ENCODE data around the gene GATA3. TPM values are rescaled to one million over a fixed set of nuclear protein-coding genes. Genes with fewer than 3 reads are reported as not detected.
A peak's percentile ranks its signal among the peaks of the same experiment; 100 is the strongest.

Gene GATA3
- total RNA-seq, 2 donors from 2014 or later: 40.4 to 50.2 TPM

DNA sequence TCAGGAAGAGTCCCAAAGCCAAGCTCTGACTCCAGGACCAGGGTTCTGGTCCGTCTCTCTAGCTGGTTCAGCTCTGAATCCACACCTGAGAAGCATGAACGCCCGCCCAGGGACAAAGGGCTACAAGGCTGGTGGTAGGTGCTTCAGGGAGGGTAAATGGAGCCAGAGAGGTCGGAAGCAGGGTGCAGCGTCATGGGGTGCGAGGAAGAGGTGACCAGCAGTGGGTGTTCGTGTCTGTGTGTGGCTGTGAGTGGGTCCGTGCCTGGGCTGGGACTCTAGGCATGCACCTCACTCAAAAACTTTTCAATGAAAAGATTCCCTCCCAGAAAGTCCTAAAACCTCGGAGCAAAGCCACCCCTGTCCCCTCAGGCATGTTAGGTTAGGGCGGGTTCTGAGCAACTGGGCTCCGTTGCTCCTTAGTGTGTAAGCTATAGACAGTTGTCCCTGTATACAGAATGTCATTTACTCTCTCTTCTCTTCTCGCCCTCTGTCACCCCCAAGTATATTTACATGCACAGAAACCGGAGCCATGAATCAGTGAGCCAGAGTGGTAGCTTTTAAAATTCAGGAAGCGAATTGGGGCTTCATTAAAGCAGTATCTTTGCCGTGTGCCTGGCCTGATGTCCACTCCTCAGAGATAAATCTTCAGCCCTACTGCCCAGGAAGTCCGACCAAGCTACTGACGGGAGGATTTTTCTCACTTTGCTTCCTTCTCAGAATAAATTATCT is 12.3 kb upstream of the GATA3 start:
- Mint-ChIP-seq H3K27me3 (ENCODE audit: low read depth) (peaks cover 100% of the 10 kb centered on the region), H3K4me3 (peak overlapping the region; percentile 67 to 87), H3K27ac (peak overlapping the region; percentile 3), H3K9me3 (no peaks in the 10 kb centered on the region), H3K4me1 (ENCODE audit: low read depth) (peaks cover 88% of the 10 kb centered on the region), H3K36me3 (ENCODE audit: insufficient read depth in 2 of 2) (peaks cover 0 to 5% of the 10 kb centered on the region in 2 donors)
- DNase-seq (peak in 1 of 2 donors; percentile 14), ATAC-seq (replicated peaks in 1 of 2) (peak; percentile 19 to 20)

GRCh38 chr10:8042721-8043568 is 11.5 kb upstream of the GATA3 start:
- Mint-ChIP-seq H3K4me3 (peak overlapping the region; percentile 67 to 87), H3K4me1 (ENCODE audit: low read depth) (peaks cover 88% of the 10 kb centered on the region), H3K36me3 (ENCODE audit: insufficient read depth in 2 of 2) (peaks cover 0 to 5% of the 10 kb centered on the region in 2 donors), H3K9me3 (no peaks in the 10 kb centered on the region), H3K27ac (peak overlapping the region; percentile 5), H3K27me3 (ENCODE audit: low read depth) (peaks cover 100% of the 10 kb centered on the region)
- DNase-seq: no peak
- no peak for ATAC-seq (replicated peaks in 1 of 2)

DNA sequence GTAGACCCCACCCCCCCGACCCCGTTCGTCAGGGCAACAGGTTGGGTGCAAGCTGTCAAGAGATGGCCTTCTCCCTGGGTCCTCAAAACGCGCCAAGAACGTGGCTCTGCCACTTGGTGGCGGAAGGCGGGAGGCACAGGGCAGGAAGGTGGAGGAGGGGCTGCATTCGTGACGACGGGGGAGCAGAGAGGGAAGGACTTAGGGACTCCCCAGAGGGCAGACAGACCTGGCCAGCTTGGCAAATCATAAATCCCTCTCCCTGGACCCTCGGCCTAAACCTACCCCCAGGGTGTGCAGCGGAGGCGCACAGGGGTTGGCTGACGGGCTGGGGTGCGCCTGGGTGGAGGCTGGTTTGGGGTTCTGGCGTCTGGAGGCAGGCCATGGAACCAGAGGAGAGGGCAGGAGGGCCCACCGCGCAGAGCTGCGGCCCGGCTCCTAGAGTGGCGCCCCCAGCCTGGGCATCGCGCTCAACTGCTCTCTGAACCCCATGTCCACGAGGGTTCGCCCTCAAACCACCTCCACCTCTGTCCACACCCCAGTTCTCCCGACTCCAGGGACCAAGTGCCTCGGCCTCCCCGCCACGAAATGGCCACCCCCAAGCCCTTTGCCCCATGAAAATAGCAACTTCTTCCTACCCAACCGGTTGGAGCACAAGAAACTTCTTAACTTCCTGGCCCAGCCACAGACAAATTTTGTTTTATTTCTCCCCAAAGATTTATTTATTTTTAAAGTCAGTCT is 10.8 kb upstream of the GATA3 start:
- Mint-ChIP-seq H3K4me3 (peak overlapping the region; percentile 71 to 87), H3K36me3 (ENCODE audit: insufficient read depth in 2 of 2) (peaks cover 0 to 2% of the 10 kb centered on the region in 2 donors), H3K27ac (peak overlapping the region; percentile 34), H3K27me3 (ENCODE audit: low read depth) (peaks cover 95% of the 10 kb centered on the region), H3K9me3 (no peaks in the 10 kb centered on the region), H3K4me1 (ENCODE audit: low read depth) (peaks cover 88% of the 10 kb centered on the region)
- peak in 1 of 2 donors; percentile 64 for DNase-seq
- ATAC-seq (replicated peaks in 1 of 2): peak; percentile 29 to 35

GRCh38 chr10:8044331-8044907 is 10.1 kb upstream of the GATA3 start:
- Mint-ChIP-seq H3K4me1 (ENCODE audit: low read depth) (peaks cover 85% of the 10 kb centered on the region), H3K27me3 (ENCODE audit: low read depth) (peaks cover 88% of the 10 kb centered on the region), H3K27ac (peak overlapping the region; percentile 34), H3K4me3 (peak overlapping the region; percentile 71 to 87), H3K36me3 (ENCODE audit: insufficient read depth in 2 of 2) (peaks cover 0 to under 1% of the 10 kb centered on the region in 2 donors), H3K9me3 (no peaks in the 10 kb centered on the region)
- DNase-seq (no peak), ATAC-seq (replicated peaks in 1 of 2) (no peak)

DNA sequence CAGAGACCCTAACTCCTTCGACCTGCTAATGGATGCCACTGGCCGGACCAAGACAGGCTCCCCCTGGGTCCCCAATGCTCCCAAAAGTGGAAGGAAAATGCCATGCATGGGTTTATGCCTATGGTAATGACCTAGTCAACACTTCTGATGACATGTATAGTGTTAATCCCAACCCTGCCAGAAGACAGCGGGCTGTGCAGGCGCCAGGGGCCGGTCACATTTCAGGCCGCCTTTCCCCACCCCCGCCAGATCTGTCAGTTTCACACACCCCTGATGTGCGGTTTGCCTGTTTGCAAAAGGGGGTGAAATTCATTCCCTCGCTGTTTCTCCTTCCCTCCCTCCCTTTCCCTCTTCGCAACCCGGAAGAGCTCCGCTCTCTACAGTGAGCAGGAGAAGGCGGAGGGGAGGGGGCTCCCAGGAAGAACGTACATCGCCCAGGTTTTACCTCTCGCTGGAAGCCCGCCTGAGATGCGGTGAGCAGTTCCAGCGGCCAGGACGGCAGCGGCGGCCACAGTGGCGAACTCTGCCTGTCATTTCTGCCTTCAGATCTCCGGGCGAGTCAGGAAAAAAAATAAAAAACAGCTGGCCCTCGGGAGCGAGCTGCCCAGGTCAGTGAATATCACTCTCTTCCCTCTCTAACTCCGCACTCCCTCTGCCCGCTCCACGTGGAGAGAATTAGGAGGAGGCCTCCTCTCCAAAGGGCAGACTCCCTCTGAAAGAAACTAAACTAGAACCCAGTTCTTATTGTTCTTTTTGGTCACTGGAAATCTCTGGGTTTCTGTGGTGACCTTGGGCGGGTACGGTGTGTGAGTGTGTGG is 9.4 kb upstream of the GATA3 start:
- no peak overlapping the region for H3K27ac Mint-ChIP-seq
- no peaks in the 10 kb centered on the region for H3K36me3 Mint-ChIP-seq (ENCODE audit: insufficient read depth in 2 of 2)
- H3K9me3 Mint-ChIP-seq: no peaks in the 10 kb centered on the region
- H3K27me3 Mint-ChIP-seq (ENCODE audit: low read depth): peaks cover 81% of the 10 kb centered on the region
- peak overlapping the region; percentile 71 to 87 for H3K4me3 Mint-ChIP-seq
- peak in 1 of 2 donors; percentile 13 for ATAC-seq (replicated peaks in 1 of 2)
- peaks cover 80% of the 10 kb centered on the region for H3K4me1 Mint-ChIP-seq (ENCODE audit: low read depth)
- peak in 1 of 2 donors; percentile 30 for DNase-seq

GRCh38 chr10:8045726-8046494 is 8.6 kb upstream of the GATA3 start:
- Mint-ChIP-seq H3K4me3 (peak overlapping the region; percentile 71 to 87), H3K27ac (peak overlapping the region; percentile 10), H3K4me1 (ENCODE audit: low read depth) (peaks cover 80% of the 10 kb centered on the region), H3K36me3 (ENCODE audit: insufficient read depth in 2 of 2) (peaks cover 0 to 1% of the 10 kb centered on the region in 2 donors), H3K27me3 (ENCODE audit: low read depth) (peaks cover 73% of the 10 kb centered on the region), H3K9me3 (no peaks in the 10 kb centered on the region)
- no peak for DNase-seq
- ATAC-seq (replicated peaks in 1 of 2): no peak

GRCh38 chr10:8047452-8048280 is 6.8 kb upstream of the GATA3 start:
- peaks cover 0 to 7% of the 10 kb centered on the region in 2 donors for H3K36me3 Mint-ChIP-seq (ENCODE audit: insufficient read depth in 2 of 2)
- no peaks in the 10 kb centered on the region for H3K9me3 Mint-ChIP-seq
- peak overlapping the region; percentile 76 to 90 for H3K4me3 Mint-ChIP-seq
- peak in 1 of 2 donors; percentile 23 for DNase-seq
- peaks cover 74% of the 10 kb centered on the region for H3K4me1 Mint-ChIP-seq (ENCODE audit: low read depth)
- peak; percentile 2 to 4 for ATAC-seq (replicated peaks in 1 of 2)
- no peak overlapping the region for H3K27ac Mint-ChIP-seq
- H3K27me3 Mint-ChIP-seq (ENCODE audit: low read depth): peaks cover 66% of the 10 kb centered on the region

GRCh38 chr10:8048281-8049008 is 6.0 kb upstream of the GATA3 start:
- ATAC-seq (replicated peaks in 1 of 2) (peak; percentile 9 to 26), DNase-seq (peak; percentile 60 to 68)
- peak overlapping the region; percentile 79 for H3K27ac Mint-ChIP-seq

GRCh38 chr10:8049045-8049864 is 5.2 kb upstream of the GATA3 start:
- H3K27ac Mint-ChIP-seq: peak overlapping the region; percentile 79
- peaks cover 65% of the 10 kb centered on the region for H3K4me1 Mint-ChIP-seq (ENCODE audit: low read depth)
- DNase-seq (no peak), ATAC-seq (replicated peaks in 1 of 2) (no peak)
- H3K36me3 Mint-ChIP-seq (ENCODE audit: insufficient read depth in 2 of 2): peaks cover 0 to 10% of the 10 kb centered on the region in 2 donors
- H3K9me3 Mint-ChIP-seq: no peaks in the 10 kb centered on the region
- peak overlapping the region; percentile 86 to 90 for H3K4me3 Mint-ChIP-seq
- peaks cover 57% of the 10 kb centered on the region for H3K27me3 Mint-ChIP-seq (ENCODE audit: low read depth)

More at GRCh38 chr10:8048281-8049008, 6.0 kb upstream of the GATA3 start:
- H3K27me3 Mint-ChIP-seq (ENCODE audit: low read depth): peaks cover 65% of the 10 kb centered on the region
- H3K9me3 Mint-ChIP-seq: no peaks in the 10 kb centered on the region
- H3K4me3 Mint-ChIP-seq: peak overlapping the region; percentile 76 to 90
- H3K4me1 Mint-ChIP-seq (ENCODE audit: low read depth): peaks cover 73% of the 10 kb centered on the region
- H3K36me3 Mint-ChIP-seq (ENCODE audit: insufficient read depth in 2 of 2): peaks cover 0 to 10% of the 10 kb centered on the region in 2 donors
